ENCODE data around the gene ZBTB3. TPM values are rescaled to one million over a fixed set of nuclear protein-coding genes. Genes with fewer than 3 reads are reported as not detected.

ZBTB3 gene
- total RNA-seq, 1 donor: 13.4 TPM

- H3K4me3 ChIP-seq (ENCODE audit: low read depth, low read length): peak overlapping the region; percentile 91
- TF ChIP-seq CTCF (IDR thresholded peaks at IDR 0.05; ENCODE audit: insufficient read depth, low read depth, low read length): no peak
- no peak for DNase-seq (ENCODE audit: low read depth)
These were observed 27.6 kb downstream of the ZBTB3 start for GRCh38 chr11:62726156-62726914.

DNA sequence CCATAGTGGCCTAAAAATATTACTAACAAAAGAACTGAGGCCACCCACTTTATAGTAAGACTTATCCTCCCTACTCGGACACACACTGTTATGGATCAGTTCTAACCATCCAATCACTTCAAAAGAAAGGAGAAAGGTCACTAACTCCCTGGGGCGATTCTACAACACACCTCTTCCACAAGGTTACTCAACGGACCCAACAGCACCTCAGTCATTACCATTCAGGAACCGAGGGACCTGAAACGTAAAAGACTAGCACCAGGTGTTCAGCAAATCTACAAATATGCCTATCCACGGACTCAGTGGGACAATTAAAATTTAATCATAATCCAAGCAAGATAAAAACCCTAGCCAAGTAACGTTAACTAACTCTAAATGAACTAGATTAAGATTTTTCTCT is 28.3 kb downstream of the ZBTB3 start:
- no peak for DNase-seq (ENCODE audit: low read depth)
- TF ChIP-seq CTCF (IDR thresholded peaks at IDR 0.05; ENCODE audit: insufficient read depth, low read depth, low read length): no peak
- H3K4me3 ChIP-seq (ENCODE audit: low read depth, low read length): peak overlapping the region; percentile 91

GRCh38 chr11:62724171-62724570 is 29.8 kb downstream of the ZBTB3 start:
- no peak for TF ChIP-seq CTCF (IDR thresholded peaks at IDR 0.05; ENCODE audit: insufficient read depth, low read depth, low read length)
- DNase-seq (ENCODE audit: low read depth): no peak
- H3K4me3 ChIP-seq (ENCODE audit: low read depth, low read length): peak overlapping the region; percentile 91

GRCh38 chr11:62721994-62722393 is 32.0 kb downstream of the ZBTB3 start:
- DNase-seq (ENCODE audit: low read depth): peak; percentile 33
- no peak for TF ChIP-seq CTCF (IDR thresholded peaks at IDR 0.05; ENCODE audit: insufficient read depth, low read depth, low read length)
- H3K4me3 ChIP-seq (ENCODE audit: low read depth, low read length): no peak overlapping the region

DNA sequence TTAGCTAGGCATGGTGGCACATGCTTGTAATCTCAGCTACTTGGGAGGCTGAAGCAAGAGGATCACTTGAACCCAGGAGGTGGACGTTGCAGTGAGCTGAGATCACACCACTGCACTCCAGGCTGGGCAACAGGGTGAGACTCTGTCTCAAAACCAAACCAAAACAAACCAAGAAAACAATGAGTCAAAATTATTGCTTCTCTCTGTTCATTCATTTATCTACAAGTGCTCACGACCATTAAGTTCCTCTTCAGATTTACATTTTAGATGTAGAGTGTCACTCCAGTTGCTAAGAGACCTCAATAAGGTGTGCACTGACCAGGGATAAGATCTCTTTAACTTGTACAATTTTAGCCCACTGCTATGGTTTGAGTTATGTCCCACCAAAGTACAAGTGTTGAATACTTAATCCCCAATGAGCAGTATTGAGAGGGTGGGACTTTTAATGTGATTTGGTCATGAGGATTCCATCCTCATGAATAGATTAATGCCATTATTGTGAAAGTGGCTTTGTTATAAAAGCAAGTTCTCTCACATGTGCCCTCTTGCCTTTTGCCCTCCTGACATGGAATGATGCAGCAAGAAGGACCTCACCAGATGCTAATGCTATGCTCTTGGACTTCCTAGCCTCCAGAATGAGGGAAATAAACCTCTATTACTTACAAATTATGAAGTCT is 34.5 kb downstream of the ZBTB3 start:
- H3K4me3 ChIP-seq (ENCODE audit: low read depth, low read length): no peak overlapping the region
- no peak for TF ChIP-seq CTCF (IDR thresholded peaks at IDR 0.05; ENCODE audit: insufficient read depth, low read depth, low read length)
- DNase-seq (ENCODE audit: low read depth): peak; percentile 46

DNA sequence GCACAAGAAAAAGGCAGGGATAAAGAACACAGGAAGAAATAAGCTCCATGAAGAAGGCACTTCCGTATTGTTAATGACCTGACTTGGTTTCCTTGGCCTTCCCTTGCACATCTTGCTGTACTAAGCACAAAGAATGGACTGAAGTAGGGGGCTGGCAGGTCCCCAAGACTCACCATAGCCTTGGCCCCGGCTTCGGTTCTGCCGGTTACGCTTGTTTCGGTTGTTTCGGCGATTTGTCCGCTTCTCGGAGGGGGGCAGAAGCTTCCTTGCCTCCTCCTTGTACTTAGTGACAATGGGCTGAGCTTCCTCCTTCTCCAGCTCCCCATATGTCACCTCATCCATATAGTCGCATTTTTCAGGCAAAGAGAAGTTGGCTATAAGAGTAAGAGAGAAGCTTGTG is 37.1 kb downstream of the ZBTB3 start:
- no peak for TF ChIP-seq CTCF (IDR thresholded peaks at IDR 0.05; ENCODE audit: insufficient read depth, low read depth, low read length)
- DNase-seq (ENCODE audit: low read depth): no peak
- H3K4me3 ChIP-seq (ENCODE audit: low read depth, low read length): no peak overlapping the region
